SKM-1 treated with dmso at 0.1 percent for 144 hours (cell line): Measurements from ENCODE around the gene CIZ1.
A peak's percentile ranks its signal among the peaks of the same experiment; 100 is the strongest.

Experiments
- DNase-seq: peaks from one replicate; lab custom pipeline; 2025; ENCODE audit not compliant: unreplicated experiment; lab: John Stamatoyannopoulos, UW

CIZ1 gene

DNA sequence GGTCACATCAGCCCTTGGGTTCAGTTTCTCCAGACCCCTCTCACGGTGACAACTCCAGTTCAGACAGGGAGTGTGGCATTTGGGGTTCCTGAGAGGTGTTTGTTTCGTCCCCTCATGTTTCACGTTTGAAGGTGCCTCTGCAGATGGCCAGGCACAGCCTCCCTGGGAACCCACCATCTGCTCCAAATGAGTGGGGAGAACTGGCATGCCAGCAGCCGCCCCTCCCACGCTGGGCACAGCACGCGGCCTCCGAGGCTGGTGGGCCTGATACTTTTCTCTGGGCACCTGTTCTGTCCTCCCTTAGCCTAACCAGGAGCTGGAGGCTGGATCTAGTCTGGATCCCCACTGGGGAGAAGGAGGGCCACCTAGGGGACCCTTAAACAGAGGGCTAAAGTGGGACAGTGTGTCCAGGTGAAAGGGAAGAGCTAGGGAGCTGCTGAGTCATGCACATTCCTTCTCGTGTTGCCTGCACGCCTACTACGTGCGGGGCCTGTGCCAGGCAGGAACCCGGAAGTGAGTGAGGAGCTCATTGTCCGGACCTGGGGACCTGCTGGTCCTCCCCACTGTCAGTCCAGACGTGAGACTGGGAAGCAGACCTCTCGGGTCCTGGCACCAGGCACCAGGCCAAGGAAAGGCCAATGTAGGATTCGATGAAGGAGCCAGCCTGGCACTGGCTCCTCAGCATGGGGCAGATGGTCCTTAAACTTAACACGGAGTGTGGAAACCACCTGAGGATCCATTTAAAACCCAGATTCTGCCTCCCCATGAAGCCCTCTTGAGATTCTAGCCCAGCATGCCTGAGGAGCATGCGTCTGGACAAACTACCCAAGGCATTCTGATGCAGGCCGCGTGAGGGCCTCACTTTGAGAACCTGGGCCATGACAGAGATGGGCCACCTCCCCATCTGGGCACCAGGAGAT, 23.5 kb upstream of the CIZ1 start:
- DNase-seq = no peak

DNA sequence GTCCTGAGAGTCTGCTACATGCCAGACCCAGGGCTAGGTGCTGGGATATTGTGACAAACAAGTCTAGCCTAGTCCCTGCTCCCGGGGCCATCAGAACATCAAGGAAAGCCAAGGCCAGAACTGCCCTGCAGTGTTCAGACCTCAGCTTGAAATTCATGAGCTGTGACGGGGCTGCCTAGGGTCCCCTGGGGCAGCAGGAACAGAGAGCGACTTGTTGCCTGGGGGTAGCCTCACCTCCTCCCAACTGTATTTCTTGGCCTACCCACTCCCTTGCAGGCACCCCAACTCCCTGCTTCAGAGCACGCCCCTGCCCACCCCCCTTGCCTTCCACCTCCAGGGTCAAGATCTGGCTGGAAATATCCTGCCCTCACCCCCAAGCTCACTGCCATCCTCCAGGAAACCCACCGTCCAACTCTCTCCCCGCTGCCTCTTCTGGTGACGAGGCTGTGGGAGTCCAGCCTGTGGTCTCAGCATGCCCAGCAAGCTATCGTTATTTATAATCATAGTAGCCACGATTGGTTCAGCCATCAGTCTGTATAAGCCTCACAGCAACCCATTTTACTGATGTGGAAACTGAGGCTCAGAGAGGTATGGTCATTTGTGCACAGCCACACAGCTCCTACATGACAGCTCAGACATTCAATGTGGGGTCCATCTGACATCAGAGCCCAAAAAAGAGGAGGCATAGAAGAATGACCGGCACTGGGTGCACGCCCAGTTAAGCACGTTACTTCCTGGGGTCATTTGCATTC, 22.6 kb upstream of the CIZ1 start:
- DNase-seq = no peak

GRCh38 chr9:128211981-128212281, 20.6 kb upstream of the CIZ1 start:
- DNase-seq = no peak

DNA sequence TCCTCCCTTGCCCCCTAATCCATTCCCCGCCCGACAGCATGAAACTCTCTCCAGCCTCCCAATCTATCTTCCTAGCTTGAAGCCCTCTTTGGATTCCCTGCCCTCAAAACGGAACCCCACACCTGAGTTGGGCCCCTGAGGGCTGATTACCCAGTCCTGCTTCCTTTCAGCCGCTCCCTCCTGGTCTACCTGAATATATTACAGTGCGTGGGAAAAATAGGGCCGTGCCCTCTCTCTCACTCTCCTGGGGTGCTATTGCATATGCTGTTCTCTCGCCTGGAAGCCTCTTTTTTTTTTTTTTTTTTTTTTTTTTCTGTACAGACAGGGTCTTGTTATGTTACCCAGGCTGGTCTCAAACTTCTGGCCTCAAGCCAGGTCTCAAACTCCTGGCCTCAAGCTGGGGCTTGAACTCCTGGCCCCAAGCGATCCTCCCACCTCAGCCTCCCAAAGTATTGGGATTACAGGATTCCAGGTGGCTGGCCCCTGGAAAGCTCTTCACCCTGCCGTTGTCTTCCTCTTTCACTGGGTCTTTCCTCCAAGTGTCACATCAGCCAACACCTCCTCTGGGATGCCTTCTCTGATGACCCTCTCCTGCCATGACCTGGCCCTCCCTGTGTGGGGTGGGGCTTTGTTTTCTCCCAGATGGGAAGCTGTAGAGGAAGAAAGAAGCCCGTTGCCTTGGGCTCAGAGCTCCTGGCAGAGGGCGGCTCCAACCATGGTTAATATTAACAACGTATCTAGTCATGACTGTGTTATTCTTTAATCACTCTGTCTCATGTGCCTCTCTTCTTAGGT, 20.0 kb upstream of the CIZ1 start:
- DNase-seq = no peak

GRCh38 chr9:128208946-128209669, 17.7 kb upstream of the CIZ1 start:
- no peak for DNase-seq

DNA sequence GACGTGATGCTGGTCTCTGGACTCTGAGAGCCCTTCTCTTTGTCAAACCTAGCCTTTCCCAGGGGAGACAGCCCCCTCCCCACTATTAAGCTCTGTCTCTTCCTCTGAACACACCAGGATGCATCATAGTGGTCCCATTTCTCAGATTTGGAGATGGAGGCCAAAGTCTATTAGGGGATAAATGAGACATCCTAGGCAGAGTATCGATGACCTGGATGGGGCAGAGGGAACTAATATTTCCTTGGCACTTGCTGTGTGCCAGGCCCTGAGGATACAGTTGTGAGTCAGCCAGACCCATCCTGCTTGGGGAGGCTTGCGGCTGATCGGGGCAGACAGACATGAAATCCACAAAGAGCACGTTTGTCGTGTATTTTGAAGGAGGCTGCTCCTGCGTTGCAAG, 17.0 kb upstream of the CIZ1 start:
- DNase-seq = no peak

- peak; percentile 59 for DNase-seq
These were observed 15.8 kb upstream of the CIZ1 start for GRCh38 chr9:128206916-128207910.

DNA sequence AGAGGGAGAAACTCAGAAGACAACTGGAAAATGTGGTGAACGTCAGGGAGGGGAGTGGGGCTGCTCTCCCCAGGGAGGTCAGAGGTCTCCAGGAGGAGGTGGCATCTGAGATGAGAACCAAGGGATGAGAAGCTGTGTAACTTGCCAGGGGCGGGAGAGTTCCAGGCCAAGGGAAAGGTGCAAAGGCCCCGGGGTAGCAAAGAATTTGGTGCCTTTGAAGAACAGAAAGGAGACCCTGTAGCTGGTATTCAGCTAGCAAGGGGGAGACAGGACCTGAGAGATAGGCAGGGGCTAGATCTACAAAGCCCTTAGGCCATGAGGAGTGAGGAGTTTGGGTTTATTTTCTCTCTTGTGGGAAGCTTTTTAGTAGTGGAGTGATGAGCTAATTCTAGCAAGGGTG, 15.1 kb upstream of the CIZ1 start:
- DNase-seq = no peak

DNA sequence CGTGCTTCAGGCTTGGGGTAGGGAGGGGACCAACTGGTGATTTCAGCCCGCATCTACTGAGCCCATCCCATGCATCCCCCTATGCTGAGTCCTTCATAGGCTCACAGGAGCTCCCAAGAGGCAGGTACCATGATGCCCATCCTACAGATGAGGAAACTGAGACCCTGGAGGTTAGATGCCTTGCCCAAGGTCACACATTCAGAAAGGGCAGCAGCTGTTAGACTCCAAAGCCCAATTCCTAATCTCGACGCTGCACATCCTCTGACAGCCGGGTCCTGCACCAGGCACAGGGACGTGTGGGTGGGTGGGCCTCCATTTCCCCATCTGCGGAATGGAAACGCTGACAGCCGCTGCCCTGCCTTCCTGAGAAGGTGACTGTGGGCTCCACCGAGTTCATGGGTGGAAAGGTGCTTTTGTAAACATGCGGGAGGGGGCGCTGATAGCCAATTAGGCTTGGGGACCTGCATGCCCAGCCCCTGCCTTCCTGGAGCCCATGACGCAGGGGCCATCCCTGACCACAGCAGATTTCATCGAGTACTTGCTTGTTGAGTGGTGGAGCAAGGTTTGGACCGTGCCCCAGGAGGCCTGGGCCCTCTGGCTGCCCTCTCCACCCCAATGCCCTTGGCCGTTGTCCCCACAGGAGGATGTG, 14.0 kb upstream of the CIZ1 start:
- no peak for DNase-seq

- DNase-seq = no peak
These were observed 13.5 kb upstream of the CIZ1 start for GRCh38 chr9:128204858-128205257.

GRCh38 chr9:128203707-128204551, 12.6 kb upstream of the CIZ1 start:
- peak; percentile 45 for DNase-seq

DNA sequence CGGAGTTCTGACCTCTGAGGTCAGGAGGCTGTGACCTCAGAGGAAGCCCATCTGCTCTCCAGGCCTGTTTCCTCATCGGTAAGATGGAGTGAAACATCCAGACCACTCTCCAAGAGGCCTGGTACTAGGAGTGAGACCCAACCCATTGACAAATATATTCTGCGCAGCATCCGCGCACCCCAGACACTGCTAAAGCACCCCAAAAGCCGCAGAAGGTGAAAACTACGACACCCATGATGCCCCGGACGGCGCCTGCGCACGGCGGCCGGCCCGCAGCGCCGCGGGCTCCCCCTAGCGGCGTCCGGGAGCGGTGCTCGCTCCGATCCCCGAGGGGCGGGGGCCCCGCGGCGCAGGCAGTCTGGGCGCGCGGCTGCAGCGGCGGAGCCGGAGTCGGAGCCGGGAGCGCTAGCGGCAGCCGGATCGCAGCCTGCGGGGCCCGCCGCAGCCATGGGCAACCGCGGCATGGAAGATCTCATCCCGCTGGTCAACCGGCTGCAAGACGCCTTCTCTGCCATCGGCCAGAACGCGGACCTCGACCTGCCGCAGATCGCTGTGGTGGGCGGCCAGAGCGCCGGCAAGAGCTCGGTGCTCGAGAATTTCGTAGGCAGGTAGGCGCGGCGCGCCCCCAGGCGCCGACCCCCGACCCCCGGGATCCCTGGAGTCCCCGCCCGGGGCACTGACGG, 11.8 kb upstream of the CIZ1 start, which contains the start of gene DNM1:
TSS of gene DNM1 (plus strand) at position 356 of the 683 bp plus-strand sequence. CDS start at position 448, 92 bp downstream.
- DNase-seq = peak; percentile 62

DNA sequence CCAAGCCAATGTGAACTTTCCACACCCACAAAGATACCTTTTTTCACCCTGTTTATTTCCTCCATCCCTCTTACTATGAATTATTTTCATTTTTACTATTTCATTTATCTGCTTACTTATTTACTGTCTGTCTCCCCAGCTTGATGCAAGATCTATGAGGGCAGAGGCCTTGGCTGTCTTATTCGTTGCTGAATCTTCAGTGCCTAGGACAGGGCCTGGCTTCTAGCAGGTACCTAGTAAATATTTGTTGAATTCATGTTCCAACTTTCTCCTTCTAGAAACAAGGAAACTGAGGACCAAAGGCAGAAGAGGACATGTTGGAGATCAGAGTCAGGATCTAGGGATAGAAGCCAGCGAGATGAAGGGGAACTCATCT, 11.3 kb upstream of the CIZ1 start:
- DNase-seq = no peak

GRCh38 chr9:128201441-128202369, 10.3 kb upstream of the CIZ1 start:
- no peak for DNase-seq

DNA sequence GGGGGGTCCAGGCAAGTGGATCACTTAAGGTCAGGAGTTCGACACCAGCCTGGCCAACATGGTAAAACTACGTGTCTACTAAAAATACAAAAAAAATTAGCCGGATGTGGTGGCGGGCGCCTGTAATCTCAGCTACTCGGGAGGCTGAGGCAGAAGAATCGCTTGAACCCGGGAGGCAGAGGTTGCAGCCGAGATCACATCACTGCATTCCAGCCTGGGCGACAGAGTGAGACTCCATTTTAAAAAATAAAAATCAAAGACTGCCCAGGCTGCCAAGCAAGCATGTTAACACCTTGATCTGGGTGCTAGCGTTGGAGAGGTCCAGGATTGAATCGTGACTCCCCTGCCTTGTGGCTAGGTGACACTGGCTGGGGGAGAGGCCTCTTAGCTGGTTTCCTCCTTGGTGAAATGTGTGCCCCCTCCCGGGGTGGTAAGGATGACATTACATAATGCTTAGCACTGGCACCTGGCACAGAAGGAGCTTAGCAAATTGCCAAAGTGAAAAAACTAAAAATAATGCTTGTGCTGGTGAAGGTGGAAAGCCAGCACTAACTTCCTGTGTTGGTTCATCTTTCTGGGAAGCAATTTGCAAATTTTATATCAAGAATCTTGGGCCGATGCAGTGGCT, 2.2 kb upstream of the CIZ1 start:
- DNase-seq = no peak
